NT2/D1 (cell line): ENCODE results near the gene DOP1B.

Experiments used
- YY1 ChIP-seq: IDR thresholded peaks from 2 replicates; pipeline ENCODE4 v1.6.1; 2011; ENCODE audit not compliant: insufficient read length, insufficient read depth
- ZNF274 ChIP-seq: IDR thresholded peaks from 2 replicates; pipeline ENCODE4 v1.6.1; 2011; ENCODE audit warnings: mild to moderate bottlenecking, low read depth, low read length

- TF ChIP-seq ZNF274 = no peak
- no peak for TF ChIP-seq YY1
Observed at GRCh38 chr21:36163750-36164741, 7.4 kb downstream of the DOP1B start.
